ENCODE data around the gene DUSP5.

Gene DUSP5

GRCh38 chr10:110505130-110505770, 7.5 kb downstream of the DUSP5 start:
- TF ChIP-seq CTCF (IDR thresholded peaks at IDR 0.05; ENCODE audit: control insufficient read depth, extremely low read depth, insufficient read depth): no peak
- no peak for DNase-seq (ENCODE audit: low read depth)
- H3K4me3 ChIP-seq (ENCODE audit: low read depth, low read length): no peak overlapping the region

- TF ChIP-seq CTCF (IDR thresholded peaks at IDR 0.05; ENCODE audit: control insufficient read depth, extremely low read depth, insufficient read depth): no peak
- H3K4me3 ChIP-seq (ENCODE audit: low read depth, low read length): no peak overlapping the region
- no peak for DNase-seq (ENCODE audit: low read depth)
These were observed 8.7 kb downstream of the DUSP5 start for GRCh38 chr10:110506448-110506847.

DNA sequence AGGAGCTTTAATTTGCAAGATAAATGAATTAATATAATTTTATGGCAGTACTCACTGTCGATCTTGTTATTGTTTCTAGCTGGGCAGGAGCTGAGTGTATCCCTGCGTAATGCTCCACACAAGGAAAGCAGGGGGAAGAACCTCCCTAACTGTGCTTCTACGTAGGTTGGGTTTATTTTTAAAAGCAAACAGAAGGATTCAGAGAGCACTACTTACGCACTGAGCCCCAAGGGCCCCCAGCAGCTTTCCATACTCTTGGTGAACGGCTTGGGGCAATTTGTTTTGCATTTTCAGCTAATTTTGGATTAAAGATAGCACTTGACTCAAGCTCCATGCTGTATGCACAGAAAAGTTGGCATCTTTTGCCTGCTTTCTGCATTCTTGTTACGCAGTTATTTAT, 9.6 kb downstream of the DUSP5 start:
- no peak for DNase-seq (ENCODE audit: low read depth)

DNA sequence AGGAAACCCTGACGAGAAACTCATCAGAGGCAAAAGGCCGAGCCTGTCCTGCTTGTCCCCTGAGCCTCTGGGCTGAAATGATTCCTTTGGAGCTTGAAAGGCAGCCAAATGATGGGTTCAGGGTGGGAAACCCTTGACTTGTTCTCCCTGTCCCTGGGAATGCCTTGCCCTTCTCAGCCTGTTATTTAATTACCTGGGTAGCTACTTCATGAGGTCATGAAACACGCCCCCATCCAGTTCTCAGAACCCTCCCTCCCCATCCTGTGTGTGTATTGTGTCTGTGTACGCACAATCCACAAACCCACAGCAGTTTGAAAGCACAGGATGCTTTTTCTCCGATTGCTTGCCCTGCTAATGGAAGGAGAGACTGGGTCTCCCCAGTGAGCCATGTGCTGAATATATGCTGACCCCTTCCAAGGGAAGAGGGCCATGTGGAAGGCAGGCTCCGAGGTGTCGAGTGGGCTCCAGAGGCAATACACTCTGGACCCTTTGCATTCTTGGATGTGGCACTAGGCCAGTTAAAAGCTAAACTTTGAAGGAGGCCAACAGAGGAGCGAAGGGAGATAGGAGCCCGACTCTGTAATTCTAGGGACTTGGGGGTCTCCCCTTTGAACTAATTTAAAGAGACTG, 10.6 kb downstream of the DUSP5 start:
- no peak overlapping the region for H3K4me3 ChIP-seq (ENCODE audit: low read depth, low read length)
- no peak for DNase-seq (ENCODE audit: low read depth)
- no peak for TF ChIP-seq CTCF (IDR thresholded peaks at IDR 0.05; ENCODE audit: control insufficient read depth, extremely low read depth, insufficient read depth)

More for the DNA sequence above, 9.6 kb downstream of the DUSP5 start:
- no peak overlapping the region for H3K4me3 ChIP-seq (ENCODE audit: low read depth, low read length)
- no peak for TF ChIP-seq CTCF (IDR thresholded peaks at IDR 0.05; ENCODE audit: control insufficient read depth, extremely low read depth, insufficient read depth)

- no peak for TF ChIP-seq CTCF (IDR thresholded peaks at IDR 0.05; ENCODE audit: control insufficient read depth, extremely low read depth, insufficient read depth)
- DNase-seq (ENCODE audit: low read depth): no peak
- H3K4me3 ChIP-seq (ENCODE audit: low read depth, low read length): no peak overlapping the region
These were observed 11.3 kb downstream of the DUSP5 start for GRCh38 chr10:110508806-110509544.

- no peak for TF ChIP-seq CTCF (IDR thresholded peaks at IDR 0.05; ENCODE audit: control insufficient read depth, extremely low read depth, insufficient read depth)
- DNase-seq (ENCODE audit: low read depth): no peak
- H3K4me3 ChIP-seq (ENCODE audit: low read depth, low read length): no peak overlapping the region
These were observed 11.9 kb downstream of the DUSP5 start for GRCh38 chr10:110509560-110509959.
